GM12872 (cell line): ENCODE measurements around the gene CACNA1B.

Experiments
- TF ChIP-seq, protein P1 (sequence below): IDR thresholded peaks from 3 replicates; pipeline ENCODE4 v1.5.1; 2011; ENCODE audit warnings: low read depth, mild to moderate bottlenecking, low read length, moderate library complexity; ENCODE audit not compliant: insufficient read depth

CACNA1B gene

GRCh38 chr9:138049085-138049778, 171.7 kb downstream of the CACNA1B start:
- TF ChIP-seq, protein P1, sequence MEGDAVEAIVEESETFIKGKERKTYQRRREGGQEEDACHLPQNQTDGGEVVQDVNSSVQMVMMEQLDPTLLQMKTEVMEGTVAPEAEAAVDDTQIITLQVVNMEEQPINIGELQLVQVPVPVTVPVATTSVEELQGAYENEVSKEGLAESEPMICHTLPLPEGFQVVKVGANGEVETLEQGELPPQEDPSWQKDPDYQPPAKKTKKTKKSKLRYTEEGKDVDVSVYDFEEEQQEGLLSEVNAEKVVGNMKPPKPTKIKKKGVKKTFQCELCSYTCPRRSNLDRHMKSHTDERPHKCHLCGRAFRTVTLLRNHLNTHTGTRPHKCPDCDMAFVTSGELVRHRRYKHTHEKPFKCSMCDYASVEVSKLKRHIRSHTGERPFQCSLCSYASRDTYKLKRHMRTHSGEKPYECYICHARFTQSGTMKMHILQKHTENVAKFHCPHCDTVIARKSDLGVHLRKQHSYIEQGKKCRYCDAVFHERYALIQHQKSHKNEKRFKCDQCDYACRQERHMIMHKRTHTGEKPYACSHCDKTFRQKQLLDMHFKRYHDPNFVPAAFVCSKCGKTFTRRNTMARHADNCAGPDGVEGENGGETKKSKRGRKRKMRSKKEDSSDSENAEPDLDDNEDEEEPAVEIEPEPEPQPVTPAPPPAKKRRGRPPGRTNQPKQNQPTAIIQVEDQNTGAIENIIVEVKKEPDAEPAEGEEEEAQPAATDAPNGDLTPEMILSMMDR = no peak

- TF ChIP-seq, protein P1 = no peak
Observed at GRCh38 chr9:138049779-138050471, 172.3 kb downstream of the CACNA1B start.

GRCh38 chr9:138050472-138051330, 173.1 kb downstream of the CACNA1B start:
- TF ChIP-seq, protein P1 = no peak

DNA sequence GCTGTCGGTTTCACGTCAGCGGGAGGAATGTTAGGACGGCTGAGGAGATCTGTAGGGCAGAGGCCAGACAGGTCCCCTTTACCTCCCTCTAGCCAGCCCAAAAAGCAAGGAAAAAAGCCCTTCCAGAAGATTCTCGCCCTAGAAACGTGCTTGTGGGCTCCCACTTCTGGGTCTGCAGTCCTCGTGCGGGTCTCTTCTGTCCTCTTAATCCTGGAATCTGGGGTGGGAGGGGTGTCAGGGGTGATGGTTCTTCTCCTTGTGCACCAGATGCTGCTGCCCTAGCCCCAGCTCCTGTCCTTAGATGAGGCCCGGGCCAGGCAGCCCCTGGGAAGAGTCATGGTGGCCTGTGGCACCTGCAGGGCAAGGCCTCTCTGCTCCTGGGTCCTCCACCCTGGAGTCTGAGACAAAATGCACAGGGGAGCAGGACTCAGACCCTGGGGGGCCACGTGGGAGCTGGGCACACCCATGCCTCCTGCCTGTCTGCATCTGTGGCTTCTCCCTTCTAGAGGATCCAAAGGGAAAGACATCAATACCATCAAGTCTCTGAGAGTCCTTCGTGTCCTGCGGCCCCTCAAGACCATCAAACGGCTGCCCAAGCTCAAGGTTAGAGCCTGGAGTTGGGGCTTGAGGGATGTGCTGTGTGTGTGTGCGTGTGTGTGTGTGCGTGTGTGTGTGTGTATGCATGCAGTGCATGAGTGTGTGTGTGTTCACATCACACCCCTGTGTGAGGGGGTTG, 174.2 kb downstream of the CACNA1B start:
- TF ChIP-seq, protein P1 = no peak

GRCh38 chr9:138052322-138052615, 174.7 kb downstream of the CACNA1B start:
- TF ChIP-seq, protein P1 = no peak

DNA sequence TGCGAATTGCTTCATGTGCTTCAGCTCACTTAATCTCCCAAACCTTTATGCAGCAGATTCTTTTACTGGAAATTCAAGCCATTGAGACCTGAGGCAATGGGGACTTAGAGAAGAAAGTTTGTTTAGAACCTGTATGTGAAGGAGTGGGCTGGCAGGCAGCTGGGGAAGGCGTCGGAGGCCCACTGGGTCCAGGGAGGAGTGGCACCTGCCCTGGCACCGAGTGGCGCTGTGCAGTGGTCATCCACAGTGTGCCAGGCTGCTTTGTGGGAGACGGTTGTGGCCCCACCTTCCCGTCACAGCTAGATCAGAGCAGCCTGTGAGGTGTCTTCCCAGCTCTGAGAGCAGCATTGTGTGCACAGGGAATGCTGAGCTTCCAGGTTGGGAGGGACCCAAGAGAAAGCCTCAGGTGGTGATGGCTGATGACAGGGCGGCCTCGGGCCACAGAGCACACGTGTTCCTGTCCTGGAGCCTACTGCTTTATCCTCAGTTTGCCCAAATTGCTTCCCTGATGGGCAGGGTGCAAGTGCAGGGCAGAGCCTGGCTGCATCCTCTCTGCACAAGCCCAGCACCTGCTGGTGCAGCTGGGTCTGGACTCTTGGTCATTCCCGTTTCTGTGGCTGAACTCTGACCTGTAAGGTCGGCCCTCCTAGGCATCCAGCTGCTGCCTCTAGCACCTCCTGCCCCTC, 175.2 kb downstream of the CACNA1B start:
- TF ChIP-seq, protein P1 = no peak
